ENCODE data around the gene MYOF.

DNA sequence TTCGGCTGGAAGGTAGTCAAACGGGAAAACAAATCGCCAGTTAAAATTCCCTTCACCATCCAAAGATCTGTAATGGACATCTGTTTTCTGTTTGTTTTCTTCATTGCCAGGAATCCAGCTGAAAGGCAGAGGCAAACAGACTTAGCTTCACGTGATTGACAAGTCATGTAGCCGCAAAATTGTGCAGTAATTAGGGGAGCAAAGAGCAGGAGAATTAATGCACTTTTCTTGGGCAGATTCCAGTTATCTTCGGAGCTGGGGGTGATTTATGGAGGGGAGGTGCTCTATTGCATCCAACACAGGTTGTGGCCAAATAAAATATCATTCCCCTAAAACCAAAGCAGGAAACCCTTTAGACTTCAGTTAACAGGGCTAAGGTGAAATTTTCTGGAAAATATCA, 162.2 kb downstream of the MYOF start:
- TF ChIP-seq, protein P1, sequence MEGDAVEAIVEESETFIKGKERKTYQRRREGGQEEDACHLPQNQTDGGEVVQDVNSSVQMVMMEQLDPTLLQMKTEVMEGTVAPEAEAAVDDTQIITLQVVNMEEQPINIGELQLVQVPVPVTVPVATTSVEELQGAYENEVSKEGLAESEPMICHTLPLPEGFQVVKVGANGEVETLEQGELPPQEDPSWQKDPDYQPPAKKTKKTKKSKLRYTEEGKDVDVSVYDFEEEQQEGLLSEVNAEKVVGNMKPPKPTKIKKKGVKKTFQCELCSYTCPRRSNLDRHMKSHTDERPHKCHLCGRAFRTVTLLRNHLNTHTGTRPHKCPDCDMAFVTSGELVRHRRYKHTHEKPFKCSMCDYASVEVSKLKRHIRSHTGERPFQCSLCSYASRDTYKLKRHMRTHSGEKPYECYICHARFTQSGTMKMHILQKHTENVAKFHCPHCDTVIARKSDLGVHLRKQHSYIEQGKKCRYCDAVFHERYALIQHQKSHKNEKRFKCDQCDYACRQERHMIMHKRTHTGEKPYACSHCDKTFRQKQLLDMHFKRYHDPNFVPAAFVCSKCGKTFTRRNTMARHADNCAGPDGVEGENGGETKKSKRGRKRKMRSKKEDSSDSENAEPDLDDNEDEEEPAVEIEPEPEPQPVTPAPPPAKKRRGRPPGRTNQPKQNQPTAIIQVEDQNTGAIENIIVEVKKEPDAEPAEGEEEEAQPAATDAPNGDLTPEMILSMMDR (IDR thresholded peaks at IDR 0.05): no peak
- no peak for TF ChIP-seq POLR2A (IDR thresholded peaks at IDR 0.05)
